ENCODE measurements around the gene MED9.
A peak's percentile ranks its signal among the peaks of the same experiment; 100 is the strongest.
"Not testable (repeated sequence)": the region's sequence is repeated elsewhere in the genome, so short reads cannot be mapped to it uniquely, and the experiment has no call there.

MED9 gene, protein sequence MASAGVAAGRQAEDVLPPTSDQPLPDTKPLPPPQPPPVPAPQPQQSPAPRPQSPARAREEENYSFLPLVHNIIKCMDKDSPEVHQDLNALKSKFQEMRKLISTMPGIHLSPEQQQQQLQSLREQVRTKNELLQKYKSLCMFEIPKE

DNA sequence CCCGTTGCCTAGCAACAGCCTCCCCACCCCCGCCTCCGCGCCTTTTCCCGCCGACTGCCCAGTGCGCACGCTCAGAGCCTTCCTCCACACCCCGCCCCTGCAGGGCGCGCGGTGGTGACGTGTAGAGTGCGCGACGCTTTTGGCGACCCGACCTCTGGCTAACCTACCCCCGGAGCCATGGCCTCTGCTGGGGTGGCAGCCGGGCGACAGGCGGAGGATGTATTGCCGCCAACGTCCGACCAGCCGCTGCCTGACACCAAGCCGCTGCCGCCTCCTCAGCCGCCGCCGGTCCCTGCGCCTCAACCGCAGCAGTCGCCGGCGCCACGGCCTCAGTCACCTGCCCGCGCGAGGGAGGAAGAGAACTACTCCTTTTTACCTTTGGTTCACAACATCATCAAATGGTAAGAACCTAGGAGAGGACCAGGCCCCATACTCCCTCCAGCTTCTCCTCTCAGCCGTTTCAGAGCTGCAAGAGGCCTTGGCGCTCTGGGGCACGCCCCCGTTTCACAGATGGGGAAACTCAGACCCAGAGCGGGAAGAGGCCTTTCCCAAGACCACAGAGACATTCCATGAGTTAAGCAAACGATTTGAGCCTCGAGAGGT is at the start of gene MED9:
Gene MED9, plus strand, starts transcription at position 136 of the 603 bp plus-strand sequence. Its CDS starts 42 bp downstream, at position 178.
- H3K4me3 ChIP-seq (ENCODE audit: low read length): peak within 1 kb of the TSS; percentile 91
- TF ChIP-seq CTCF (conservative IDR thresholded peaks at IDR 0.05; ENCODE audit: low read depth, low read length): no peak
- peak; percentile 60 for DNase-seq (ENCODE audit: low read depth)

DNA sequence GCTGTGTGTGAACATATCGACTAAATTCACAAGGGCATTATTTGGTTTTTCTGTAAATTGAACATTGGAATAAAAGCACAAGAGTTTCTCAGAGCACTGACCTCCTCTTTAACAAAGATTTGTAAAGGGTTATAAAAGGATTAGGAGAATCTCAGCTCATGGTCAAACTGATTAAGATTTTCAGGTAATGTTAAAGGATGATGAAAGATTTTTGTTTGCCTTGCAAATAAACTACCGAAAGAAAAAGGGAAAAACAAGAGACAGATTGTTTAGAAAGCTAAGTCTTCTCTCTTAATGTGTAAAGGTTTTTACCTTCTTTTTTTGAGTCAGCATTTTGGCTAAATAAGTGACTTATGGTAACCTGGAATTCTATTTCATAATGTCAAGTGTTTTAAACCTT is 47.6 kb upstream of the MED9 start:
- no peak overlapping the region for H3K4me3 ChIP-seq (ENCODE audit: low read length)
- no peak for TF ChIP-seq CTCF (conservative IDR thresholded peaks at IDR 0.05; ENCODE audit: low read depth, low read length)
- DNase-seq (ENCODE audit: low read depth): no peak

- not testable (repeated sequence) for H3K4me3 ChIP-seq (ENCODE audit: low read length); DNase-seq (ENCODE audit: low read depth)
Observed at GRCh38 chr17:17430924-17431323, 45.9 kb upstream of the MED9 start.

DNA sequence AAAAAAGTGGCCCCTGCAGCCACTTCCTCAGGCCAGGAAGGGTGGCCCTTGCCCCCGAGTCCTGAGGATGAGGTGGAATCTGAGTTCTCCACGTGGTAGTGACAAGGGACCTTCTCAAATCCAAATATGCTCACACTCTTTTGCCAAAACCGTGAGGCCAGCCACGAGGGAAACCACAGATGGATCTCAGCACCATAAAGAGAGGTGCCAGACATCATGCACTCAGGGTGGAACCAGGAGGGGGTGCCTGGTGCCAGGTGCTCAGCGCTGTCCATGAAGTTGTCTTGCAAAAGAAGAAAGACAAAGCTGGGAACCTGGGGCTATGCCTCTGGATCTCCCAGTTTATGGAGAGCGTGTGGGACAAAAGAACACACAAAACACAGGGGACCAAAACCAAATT is 45.2 kb upstream of the MED9 start:
- DNase-seq (ENCODE audit: low read depth): no peak
- no peak overlapping the region for H3K4me3 ChIP-seq (ENCODE audit: low read length)
- TF ChIP-seq CTCF (conservative IDR thresholded peaks at IDR 0.05; ENCODE audit: low read depth, low read length): no peak

- DNase-seq (ENCODE audit: low read depth): no peak
- TF ChIP-seq CTCF (conservative IDR thresholded peaks at IDR 0.05; ENCODE audit: low read depth, low read length): no peak
Observed at GRCh38 chr17:17433000-17433703, 43.6 kb upstream of the MED9 start.

GRCh38 chr17:17434477-17434876 is 42.3 kb upstream of the MED9 start:
- TF ChIP-seq CTCF (conservative IDR thresholded peaks at IDR 0.05; ENCODE audit: low read depth, low read length): no peak
- DNase-seq (ENCODE audit: low read depth): no peak
- H3K4me3 ChIP-seq (ENCODE audit: low read length): no peak overlapping the region

More at GRCh38 chr17:17433000-17433703, 43.6 kb upstream of the MED9 start:
- H3K4me3 ChIP-seq (ENCODE audit: low read length): no peak overlapping the region

DNA sequence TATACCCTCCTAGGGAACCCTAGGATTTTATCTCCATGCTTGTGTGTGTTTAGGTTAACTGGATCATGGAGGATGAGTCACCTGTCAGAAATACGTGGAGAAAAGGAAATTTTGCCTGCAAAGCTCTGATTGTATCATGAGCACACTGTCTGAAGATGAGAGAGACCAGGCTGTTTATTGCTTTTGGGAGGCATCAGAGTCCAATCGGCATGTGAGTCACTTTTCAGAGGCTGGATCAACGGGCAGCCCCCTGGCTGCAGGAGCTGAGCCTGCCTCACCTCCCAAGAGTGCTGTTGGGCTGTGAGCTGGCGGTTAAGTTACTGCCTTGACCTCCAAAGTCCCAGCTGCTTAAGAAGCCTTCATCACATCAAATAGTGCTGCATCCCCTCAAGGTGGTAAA is 41.5 kb upstream of the MED9 start:
- H3K4me3 ChIP-seq (ENCODE audit: low read length): no peak overlapping the region
- TF ChIP-seq CTCF (conservative IDR thresholded peaks at IDR 0.05; ENCODE audit: low read depth, low read length): no peak
- DNase-seq (ENCODE audit: low read depth): no peak

Data from retinal pigment epithelial cell (primary cell).